ENCODE data around the gene ABCA12. TPM values are rescaled to one million over a fixed set of nuclear protein-coding genes. Genes with fewer than 3 reads are reported as not detected.

Gene ABCA12
- total RNA-seq, 1 experiment from 2014 or later, result 0.03 TPM

DNA sequence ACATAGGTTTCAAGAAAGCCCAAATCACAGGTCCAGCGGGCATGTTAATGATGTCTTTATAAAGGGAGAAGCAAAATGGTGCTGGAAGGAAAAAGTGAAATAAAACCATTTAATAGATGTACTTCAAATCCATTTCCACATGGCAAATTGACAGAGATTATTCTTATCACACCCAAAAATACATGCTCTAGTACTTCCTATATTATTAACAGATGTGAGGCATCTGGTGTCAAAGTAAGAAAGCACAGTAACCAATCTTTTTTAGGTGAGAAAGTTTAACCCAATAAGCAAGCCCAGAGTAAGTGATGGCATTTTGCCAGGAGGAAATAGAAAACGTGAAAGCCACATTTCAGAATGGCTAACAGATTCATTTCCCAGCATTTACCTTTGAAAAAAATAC is 128.0 kb downstream of the ABCA12 start:
- H3K36me3 ChIP-seq (ENCODE audit: control insufficient read depth, insufficient read depth, low read length), result no peaks in the 10 kb centered on the region
- H3K4me3 ChIP-seq (ENCODE audit: low read depth in 2 of 2, low read length in 2 of 2), result no peak overlapping the region
- in situ Hi-C loops (cut with HindIII; ENCODE audit: low pct_unique_long_range_greater_than_20kb, low sequenced_read_pairs) (no loop called here), intact Hi-C loops (cut with micrococcal nuclease; ENCODE audit: unreplicated experiment) (no loop called here)
- no peaks in the 10 kb centered on the region for H3K9me3 ChIP-seq (ENCODE audit: control insufficient read depth, insufficient read depth, low read depth, low read length)
- ATAC-seq (no peak), DNase-seq (ENCODE audit: low read depth, low spot score) (no peak)
- no peaks in the 10 kb centered on the region for H3K4me1 ChIP-seq (ENCODE audit: control insufficient read depth, insufficient read depth, low read length)
- no peak overlapping the region for H3K27ac ChIP-seq (ENCODE audit: low read length)
- no peaks in the 10 kb centered on the region for H3K27me3 ChIP-seq (ENCODE audit: control insufficient read depth, insufficient read depth, low read length)
- no TSS peak for BruUV-seq (replicated peaks)
- no peak for TF ChIP-seq TCF7L2 (IDR thresholded peaks at IDR 0.05; ENCODE audit: low read depth, low read length)
- TF ChIP-seq, protein P1, sequence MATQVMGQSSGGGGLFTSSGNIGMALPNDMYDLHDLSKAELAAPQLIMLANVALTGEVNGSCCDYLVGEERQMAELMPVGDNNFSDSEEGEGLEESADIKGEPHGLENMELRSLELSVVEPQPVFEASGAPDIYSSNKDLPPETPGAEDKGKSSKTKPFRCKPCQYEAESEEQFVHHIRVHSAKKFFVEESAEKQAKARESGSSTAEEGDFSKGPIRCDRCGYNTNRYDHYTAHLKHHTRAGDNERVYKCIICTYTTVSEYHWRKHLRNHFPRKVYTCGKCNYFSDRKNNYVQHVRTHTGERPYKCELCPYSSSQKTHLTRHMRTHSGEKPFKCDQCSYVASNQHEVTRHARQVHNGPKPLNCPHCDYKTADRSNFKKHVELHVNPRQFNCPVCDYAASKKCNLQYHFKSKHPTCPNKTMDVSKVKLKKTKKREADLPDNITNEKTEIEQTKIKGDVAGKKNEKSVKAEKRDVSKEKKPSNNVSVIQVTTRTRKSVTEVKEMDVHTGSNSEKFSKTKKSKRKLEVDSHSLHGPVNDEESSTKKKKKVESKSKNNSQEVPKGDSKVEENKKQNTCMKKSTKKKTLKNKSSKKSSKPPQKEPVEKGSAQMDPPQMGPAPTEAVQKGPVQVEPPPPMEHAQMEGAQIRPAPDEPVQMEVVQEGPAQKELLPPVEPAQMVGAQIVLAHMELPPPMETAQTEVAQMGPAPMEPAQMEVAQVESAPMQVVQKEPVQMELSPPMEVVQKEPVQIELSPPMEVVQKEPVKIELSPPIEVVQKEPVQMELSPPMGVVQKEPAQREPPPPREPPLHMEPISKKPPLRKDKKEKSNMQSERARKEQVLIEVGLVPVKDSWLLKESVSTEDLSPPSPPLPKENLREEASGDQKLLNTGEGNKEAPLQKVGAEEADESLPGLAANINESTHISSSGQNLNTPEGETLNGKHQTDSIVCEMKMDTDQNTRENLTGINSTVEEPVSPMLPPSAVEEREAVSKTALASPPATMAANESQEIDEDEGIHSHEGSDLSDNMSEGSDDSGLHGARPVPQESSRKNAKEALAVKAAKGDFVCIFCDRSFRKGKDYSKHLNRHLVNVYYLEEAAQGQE (IDR thresholded peaks at IDR 0.05; ENCODE audit: insufficient read depth in 1 of 2, low read depth in 2 of 2, low read length in 1 of 2), result no peak
- TF ChIP-seq SIN3A (IDR thresholded peaks at IDR 0.05; ENCODE audit: borderline replicate concordance, insufficient read depth, low read depth, low read length), result no peak
- no peak for TF ChIP-seq POLR2AphosphoS5 (IDR thresholded peaks at IDR 0.05; ENCODE audit: low read depth, low read length)
- TF ChIP-seq, protein P2, sequence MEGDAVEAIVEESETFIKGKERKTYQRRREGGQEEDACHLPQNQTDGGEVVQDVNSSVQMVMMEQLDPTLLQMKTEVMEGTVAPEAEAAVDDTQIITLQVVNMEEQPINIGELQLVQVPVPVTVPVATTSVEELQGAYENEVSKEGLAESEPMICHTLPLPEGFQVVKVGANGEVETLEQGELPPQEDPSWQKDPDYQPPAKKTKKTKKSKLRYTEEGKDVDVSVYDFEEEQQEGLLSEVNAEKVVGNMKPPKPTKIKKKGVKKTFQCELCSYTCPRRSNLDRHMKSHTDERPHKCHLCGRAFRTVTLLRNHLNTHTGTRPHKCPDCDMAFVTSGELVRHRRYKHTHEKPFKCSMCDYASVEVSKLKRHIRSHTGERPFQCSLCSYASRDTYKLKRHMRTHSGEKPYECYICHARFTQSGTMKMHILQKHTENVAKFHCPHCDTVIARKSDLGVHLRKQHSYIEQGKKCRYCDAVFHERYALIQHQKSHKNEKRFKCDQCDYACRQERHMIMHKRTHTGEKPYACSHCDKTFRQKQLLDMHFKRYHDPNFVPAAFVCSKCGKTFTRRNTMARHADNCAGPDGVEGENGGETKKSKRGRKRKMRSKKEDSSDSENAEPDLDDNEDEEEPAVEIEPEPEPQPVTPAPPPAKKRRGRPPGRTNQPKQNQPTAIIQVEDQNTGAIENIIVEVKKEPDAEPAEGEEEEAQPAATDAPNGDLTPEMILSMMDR (IDR thresholded peaks at IDR 0.05), result no peak
- ChIA-PET POLR2A (no interaction called here), CTCF (no interaction called here)

DNA sequence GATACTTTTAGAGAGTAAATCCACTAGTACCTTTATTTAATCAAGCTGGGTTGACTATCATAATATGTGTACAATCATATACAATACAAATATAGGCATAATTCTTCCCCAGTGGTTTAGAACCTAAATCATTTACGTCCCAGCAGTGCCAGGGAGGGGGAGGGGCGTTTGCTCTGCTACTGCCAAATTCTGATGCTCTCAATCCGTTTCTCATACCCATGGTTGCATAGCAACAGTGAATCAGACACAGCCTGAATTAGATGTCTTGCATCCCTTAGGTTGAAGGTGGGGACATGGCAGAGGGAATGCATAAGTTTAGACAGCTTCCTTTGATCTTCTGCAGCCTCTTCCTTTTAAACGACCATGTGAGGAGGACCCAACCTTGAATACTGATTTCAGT is 135.4 kb downstream of the ABCA12 start:
- POLR2A ChIA-PET, result no interaction called here
- no peak for ATAC-seq

More for the DNA sequence above, 135.4 kb downstream of the ABCA12 start:
- Histone ChIP-seq H3K27me3 (ENCODE audit: control insufficient read depth, insufficient read depth, low read length) (no peaks in the 10 kb centered on the region), H3K27ac (ENCODE audit: low read length) (no peak overlapping the region), H3K4me3 (ENCODE audit: low read depth in 2 of 2, low read length in 2 of 2) (no peak overlapping the region), H3K4me1 (ENCODE audit: control insufficient read depth, insufficient read depth, low read length) (no peaks in the 10 kb centered on the region; the same call in 1 of the 2 replicates), H3K9me3 (ENCODE audit: control insufficient read depth, insufficient read depth, low read depth, low read length) (no peaks in the 10 kb centered on the region), H3K36me3 (ENCODE audit: control insufficient read depth, insufficient read depth, low read length) (no peaks in the 10 kb centered on the region)
- TF ChIP-seq SIN3A (IDR thresholded peaks at IDR 0.05; ENCODE audit: borderline replicate concordance, insufficient read depth, low read depth, low read length) (no peak), TCF7L2 (IDR thresholded peaks at IDR 0.05; ENCODE audit: low read depth, low read length) (no peak), POLR2AphosphoS5 (IDR thresholded peaks at IDR 0.05; ENCODE audit: low read depth, low read length) (no peak)
- TF ChIP-seq, protein P2 (IDR thresholded peaks at IDR 0.05), result no peak
- TF ChIP-seq, protein P1 (IDR thresholded peaks at IDR 0.05; ENCODE audit: insufficient read depth in 1 of 2, low read depth in 2 of 2, low read length in 1 of 2), result no peak
- CTCF ChIA-PET, result no interaction called here
- BruUV-seq (replicated peaks), result no TSS peak
- intact Hi-C loops (cut with micrococcal nuclease; ENCODE audit: unreplicated experiment), result loop anchor here (10.0 kb wide), 1 partner anchor 188 kb away; no protein-coding TSS in a partner anchor
- no peak for DNase-seq (ENCODE audit: low read depth, low spot score)
- in situ Hi-C loops (cut with HindIII; ENCODE audit: low pct_unique_long_range_greater_than_20kb, low sequenced_read_pairs), result no loop called here

All from Panc1 (cell line).